GM13977 (cell line): ENCODE measurements around the gene ATP2A2.
A peak's percentile ranks its signal among the peaks of the same experiment; 100 is the strongest.

Experiments
- DNase-seq: peaks from one replicate; pipeline ENCODE4 v3.0.0; 2012; ENCODE audit warnings: low spot score
- CTCF ChIP-seq: IDR thresholded peaks from 2 replicates; pipeline ENCODE4 v1.5.1; 2012; ENCODE audit warnings: mild to moderate bottlenecking, control low read depth; ENCODE audit not compliant: insufficient read depth; ENCODE audit errors: extremely low read depth, missing control alignments
- in situ Hi-C: fragments of 300-500 bp; cut with MboI; formaldehyde crosslinking; loops from one replicate; pipeline ENCODE4 v1.12.0; 2022; ENCODE audit warnings: low sequenced_read_pairs, low pct_unique_long_range_greater_than_20kb, mixed read lengths, inconsistent platforms; ENCODE audit not compliant: unreplicated experiment

The ATP2A2 gene

GRCh38 chr12:110329710-110330109 lies 48.7 kb downstream of the ATP2A2 start:
- no peak for DNase-seq
- in situ Hi-C loops = no loop called here
- no peak for TF ChIP-seq CTCF

GRCh38 chr12:110330124-110330523 lies 49.1 kb downstream of the ATP2A2 start:
- in situ Hi-C loops = no loop called here
- no peak for DNase-seq
- TF ChIP-seq CTCF = no peak

GRCh38 chr12:110330544-110330943 lies 49.5 kb downstream of the ATP2A2 start:
- TF ChIP-seq CTCF = no peak
- in situ Hi-C loops = no loop called here
- DNase-seq = no peak

- in situ Hi-C loops = no loop called here
- DNase-seq = no peak
These were observed 52.2 kb downstream of the ATP2A2 start for GRCh38 chr12:110333201-110333600.

GRCh38 chr12:110335481-110336045 lies 54.5 kb downstream of the ATP2A2 start:
- DNase-seq = no peak
- TF ChIP-seq CTCF = no peak
- in situ Hi-C loops = no loop called here

More at GRCh38 chr12:110333201-110333600, 52.2 kb downstream of the ATP2A2 start:
- TF ChIP-seq CTCF = no peak

GRCh38 chr12:110337912-110338710 lies 57.1 kb downstream of the ATP2A2 start:
- in situ Hi-C loops = no loop called here
- TF ChIP-seq CTCF = no peak
- DNase-seq = no peak

- no peak for DNase-seq
- peak; percentile 18 for TF ChIP-seq CTCF
- in situ Hi-C loops = no loop called here
These were observed 57.7 kb downstream of the ATP2A2 start for GRCh38 chr12:110338754-110339153.
